Stimulated activated CD8-positive, alpha-beta memory T cell treated with anti-CD3 and anti-CD28 coated beads, Interleukin-7, amount 100 ng/mL, for 1 hour (primary cell): ENCODE data around the gene TAF15.

Source experiments
- DNase-seq, 2 donors: peaks; one replicate each; pipeline ENCODE4 v3.0.0-alpha.2; 2020; ENCODE audit warnings: low read depth in 2 of 2

TAF15 gene

DNA sequence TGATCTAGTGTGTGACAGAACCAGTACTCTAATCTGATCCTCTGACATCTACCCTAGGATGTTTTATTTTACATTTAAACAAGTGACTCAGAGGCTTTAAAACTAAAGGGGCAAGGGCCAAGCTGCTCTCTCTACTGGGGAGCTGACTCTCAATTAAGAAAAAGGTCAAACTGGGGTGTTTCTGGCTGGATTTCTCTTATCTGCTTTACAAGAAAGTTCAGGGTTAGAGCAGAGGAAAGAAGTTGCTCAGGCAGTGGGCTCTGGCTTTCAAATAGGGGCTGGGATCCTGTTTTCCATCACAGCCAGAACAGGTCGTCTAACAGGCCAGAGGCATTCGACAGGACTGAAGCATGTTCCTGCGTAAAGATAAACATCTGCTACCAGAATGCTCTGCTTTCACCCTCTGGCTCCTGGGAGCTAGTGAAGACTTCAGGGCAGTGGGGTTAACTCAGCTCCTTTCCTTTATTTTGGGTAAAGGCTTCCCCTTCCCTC is 22.3 kb upstream of the TAF15 start:
- DNase-seq = no peak

DNA sequence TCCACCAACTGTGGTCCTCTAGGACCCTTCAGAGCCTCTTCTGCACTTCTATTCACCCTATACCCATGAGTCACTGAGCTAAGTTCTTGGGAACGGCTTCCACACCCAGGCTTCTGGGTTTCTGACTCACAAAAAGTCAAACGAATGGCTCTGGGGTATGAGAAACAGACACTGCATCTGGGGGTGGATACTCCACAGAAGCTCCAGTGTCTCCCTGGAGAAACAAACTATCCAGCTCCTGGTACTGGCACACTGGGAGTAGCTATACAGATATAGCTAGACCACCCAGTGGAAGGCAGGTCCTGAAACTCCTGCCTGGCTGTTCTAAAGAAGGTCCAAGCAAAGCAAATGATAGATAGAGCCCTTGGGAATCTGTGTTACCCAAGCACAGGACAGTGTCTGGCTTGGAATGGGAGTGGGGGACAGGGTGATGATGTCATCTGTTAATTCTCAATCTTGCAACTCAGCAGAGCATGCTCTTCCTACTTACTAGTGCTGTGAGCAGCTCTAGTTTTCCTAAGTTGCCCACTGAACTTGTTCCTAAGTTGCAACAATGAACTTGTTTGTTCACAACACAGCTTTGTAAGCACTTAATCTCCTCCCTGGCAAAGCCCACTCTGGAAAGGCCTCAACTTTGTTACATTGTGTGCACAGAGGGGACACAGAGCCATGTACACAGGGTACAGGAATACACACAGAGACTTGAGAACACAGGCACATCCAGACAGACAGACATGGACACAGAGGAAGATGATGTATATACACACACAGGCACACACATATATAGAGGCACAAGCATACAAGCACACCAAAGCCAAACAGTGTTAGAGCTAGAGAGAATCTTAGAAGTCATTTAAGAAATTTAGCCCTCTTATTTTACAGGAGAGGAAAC is 20.6 kb upstream of the TAF15 start:
- DNase-seq = no peak

DNA sequence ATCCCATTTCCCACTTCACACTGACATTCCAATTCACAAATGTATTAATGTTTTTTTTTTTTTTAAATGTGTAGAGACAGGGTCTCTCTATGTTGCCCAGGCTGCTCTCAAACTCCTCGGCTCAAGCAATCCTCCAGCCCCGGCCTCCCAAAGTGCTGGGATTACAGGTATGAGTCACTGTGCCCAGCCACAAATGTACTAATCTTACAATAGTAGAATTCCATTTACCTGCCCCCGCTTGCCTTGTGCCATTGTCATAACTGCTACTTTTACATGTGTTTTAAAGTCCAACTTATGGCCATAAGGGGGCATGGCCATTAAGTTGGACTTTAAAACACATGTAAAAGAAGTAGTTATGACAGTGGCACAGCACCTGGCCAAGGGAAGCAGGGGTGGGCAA is 18.4 kb upstream of the TAF15 start:
- DNase-seq = no peak

DNA sequence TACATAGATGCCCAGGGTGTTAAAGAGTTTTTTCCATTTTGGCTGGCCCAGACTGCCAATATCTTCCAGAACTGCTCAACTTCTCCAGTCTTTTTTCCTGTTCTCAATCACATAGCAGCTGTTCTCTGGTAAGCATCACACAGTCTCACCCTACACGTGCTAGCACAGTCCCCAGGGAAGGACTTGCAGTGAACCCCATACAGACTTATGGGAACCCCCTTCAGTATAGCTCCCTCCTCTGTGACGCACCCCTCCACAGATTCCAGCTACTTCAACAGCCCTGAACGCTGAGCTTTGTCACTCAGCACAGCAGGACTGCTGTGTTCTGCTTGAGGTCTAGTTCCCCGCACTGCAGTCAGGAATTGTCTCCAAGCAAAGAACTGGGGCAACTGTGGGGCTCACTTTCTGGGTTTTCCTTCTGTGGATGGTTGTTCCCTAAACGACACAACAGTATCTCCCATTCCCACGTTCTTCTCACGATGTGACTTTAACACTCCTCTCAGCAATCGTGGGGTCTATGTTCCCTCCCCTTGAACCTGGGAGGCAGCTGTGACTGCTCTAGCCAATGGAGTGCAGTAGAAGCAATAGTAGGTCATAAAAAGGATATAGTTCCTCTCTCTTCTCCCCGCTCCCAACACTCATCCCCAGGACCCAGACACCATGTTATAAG is 17.5 kb upstream of the TAF15 start:
- no peak for DNase-seq

DNA sequence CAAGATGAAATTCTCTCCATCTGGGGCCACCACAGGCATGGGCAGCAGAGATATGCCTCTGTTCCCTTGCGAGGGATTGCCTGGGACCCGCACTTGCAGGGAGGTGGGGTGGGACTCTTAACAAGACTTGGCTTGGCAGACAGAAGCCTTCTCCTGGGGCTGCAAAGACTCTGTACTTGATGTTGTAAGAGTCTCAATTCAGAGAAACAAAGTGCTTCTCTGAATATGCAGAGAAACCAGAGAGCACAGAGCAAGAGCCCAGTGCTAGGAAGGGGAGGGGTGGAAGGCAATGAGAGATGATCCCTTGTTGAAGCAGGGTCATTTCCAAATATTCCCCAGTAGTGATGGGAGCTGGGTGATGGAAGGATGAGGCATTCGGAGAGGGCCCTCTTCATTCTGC is 16.0 kb upstream of the TAF15 start:
- no peak for DNase-seq

DNA sequence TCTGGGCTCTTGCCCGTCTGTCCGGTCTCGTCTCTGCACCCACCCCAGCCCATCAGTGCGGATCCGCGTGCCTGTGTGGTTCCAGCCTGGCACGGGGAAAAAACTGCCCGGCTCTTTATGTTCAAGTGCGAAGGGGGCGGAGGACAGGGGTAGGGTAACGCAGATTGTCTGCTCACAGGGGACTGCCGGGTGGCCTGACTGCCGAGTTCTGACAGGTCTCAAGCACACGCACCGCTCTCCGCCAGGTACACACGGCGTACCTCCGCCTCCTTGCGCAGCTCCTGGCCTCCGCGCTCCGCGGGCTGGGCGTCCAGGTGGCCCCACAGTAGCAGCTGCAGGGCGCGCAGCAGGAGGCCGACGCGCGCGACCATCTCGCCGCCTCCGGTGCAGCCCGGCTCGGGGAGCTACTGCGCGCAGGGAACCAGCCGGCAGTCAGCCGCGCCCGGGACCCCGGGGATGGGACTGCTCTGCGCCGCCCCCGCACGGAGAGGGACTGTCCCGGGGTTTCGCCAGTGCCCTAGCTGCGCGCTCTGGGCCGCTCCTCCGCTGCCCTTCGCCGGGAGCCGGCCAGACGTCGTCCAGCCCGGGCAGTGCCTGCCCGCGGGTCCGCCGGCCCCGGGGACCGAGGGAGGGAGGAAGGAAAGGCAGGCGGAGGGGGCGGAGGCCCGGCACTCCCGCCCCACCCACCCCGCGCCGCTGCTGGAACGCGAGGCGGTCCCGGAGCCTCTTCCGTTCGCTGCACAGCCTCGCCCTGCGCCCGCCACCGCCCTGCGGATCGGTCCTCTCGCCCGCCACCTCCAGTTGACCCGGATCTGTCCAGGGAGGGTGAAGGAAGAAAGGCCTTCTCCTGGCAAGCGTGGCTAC is 14.0 kb upstream of the TAF15 start, which contains the start of gene MMP28:
Gene MMP28 (minus strand): TSS at position 635 of the 864 bp plus-strand sequence. CDS start 264 bp downstream, at position 371.
- no peak for DNase-seq

DNA sequence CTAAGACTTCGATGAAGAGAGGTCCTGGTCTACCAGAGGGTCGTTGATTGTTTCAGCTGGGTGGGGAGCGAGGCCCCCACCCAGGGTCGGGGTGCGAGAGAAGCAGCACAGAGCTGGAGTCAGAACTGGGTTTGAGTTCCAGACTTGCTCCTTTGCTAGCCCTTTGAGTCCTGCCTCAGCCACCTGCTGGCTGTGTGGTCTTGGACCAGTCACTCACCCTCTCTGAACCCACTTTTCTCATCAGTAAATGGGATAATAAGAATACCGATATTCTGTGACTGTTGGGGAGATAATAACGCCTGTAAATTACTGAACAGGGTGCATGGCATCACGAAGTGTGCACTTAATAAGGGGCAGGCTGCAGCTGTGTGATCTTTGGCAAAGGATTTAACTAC is 13.4 kb upstream of the TAF15 start:
- DNase-seq = no peak

DNA sequence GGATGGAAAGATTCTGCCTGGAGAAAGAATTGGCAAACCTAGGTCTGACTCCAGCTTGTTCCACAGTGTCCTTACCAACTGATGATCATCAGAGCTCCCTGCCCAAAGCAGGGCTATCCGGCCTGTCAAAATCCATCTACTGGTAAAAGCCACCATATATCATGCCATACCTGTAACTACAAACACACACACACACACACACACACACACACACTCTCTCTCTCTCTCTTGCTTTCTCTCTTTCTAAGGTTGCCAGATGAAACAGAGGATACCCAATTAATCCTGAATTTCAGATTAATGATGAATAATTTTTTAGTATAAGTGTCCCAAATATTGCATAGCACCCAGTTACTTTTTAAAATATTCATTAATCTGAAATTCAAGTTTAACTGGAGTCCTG is 12.3 kb upstream of the TAF15 start:
- no peak for DNase-seq

DNA sequence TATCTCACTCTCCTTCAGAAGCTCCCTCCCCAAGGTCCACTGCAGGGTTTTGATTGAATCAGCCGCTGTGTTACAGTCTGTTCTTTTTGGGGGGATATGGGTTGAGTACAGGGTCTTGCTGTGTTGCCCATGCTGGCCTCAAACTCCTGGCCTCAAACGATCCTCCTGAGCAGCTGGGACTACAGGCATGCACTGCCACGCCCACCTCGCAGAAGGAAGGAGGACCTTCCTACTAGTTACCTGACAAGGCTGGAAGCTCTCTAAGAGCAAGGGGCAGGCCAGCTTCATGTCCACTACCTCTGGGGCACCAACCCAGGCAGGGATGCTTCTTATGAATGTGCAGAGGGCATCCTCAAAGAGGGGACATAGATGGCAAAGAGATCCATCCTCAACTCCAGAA is 11.9 kb upstream of the TAF15 start:
- no peak for DNase-seq

DNA sequence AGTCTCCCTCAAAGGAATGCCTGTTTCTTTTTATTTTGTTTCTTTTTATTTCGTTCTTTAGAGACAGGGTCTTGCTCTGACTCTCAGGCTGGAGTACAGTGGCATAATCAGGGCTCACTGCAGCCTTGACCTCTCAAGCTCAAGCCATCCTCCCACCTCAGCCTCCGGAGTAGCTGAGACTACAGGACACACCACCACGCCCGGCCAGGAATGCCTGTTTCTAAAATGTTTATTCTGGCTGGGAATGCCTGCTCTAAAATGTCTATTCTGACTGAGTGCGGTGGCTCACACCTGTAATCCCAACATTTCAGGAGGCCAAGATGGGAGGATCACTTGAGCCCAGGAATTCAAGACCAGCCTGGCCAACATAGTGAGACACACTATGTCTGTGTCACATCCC is 11.4 kb upstream of the TAF15 start:
- DNase-seq = no peak

DNA sequence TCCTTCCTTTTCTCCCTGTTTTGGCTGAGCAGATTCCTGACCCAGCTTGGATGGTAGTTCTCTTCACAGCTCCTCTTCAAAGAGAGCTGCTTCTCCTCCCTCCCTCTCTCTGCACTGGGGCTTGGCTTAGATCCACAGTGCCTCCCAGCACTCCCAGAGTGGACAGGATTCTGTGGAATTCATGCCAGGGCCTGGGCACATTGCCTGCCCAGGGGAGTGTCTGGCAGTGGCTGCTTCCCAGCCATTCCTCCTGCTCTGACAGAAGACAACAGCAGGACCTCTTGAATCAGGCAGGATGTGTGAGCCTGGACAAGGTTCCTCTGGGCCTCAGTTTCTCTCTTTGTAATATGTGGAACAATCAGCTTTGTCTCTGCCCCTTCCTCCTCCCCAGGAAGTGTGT is 9.3 kb upstream of the TAF15 start:
- DNase-seq = no peak

DNA sequence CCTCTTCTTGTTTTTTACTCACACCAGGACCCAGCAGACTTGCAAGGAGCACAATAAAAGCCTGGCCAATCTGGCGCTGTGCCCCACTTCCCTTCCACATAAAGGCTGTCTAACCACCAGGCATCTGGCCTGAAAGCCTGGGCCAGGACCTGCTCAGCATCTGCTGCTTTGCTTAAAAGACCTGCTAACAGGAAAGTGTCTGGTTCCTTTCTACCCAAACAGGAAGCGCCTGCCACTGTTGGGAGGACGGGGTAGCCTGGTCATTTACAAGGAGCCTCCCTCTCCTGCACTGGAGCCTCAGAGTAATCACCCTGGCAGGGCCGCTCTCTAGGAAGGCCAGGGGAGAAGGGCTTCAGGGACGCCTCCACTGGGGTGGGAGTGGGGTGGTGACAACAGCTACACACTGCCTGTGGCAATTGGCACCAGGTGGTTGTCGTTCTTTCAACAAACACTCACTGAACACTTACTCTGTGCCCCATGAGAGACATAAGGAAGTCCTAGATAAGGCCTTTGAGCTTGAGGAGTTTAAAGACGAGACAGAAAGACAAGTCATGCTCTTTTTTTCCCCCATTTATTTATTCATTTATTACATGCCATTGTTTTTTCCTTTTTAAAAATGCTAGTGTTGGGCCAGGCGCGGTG is 7.6 kb upstream of the TAF15 start:
- no peak for DNase-seq

DNA sequence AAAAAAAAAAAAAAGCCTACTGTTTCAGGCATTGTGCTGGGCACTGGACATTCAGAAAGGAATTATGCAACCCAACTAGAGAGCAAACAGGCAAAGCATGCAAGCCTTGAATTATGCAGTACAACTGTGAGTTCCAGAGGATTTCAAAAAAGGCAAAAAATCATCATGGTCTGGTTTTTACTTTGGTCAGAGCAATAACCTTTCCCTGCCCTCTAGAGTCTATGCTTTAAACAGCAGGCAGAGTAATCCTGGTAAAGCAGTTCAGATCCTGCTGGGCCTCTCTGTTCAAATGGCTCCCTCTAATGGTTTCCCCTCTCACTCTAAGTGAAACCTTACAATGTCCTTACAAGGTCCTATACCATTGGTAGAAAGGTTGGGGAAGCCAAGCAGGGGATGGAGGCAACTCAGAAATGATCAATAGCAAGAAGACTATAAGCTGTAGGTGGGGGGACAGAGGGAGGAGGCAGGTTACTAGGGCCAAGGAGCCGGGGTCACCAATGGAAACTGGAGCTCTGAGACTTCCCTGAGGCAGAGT is 4.6 kb upstream of the TAF15 start:
- no peak for DNase-seq

DNA sequence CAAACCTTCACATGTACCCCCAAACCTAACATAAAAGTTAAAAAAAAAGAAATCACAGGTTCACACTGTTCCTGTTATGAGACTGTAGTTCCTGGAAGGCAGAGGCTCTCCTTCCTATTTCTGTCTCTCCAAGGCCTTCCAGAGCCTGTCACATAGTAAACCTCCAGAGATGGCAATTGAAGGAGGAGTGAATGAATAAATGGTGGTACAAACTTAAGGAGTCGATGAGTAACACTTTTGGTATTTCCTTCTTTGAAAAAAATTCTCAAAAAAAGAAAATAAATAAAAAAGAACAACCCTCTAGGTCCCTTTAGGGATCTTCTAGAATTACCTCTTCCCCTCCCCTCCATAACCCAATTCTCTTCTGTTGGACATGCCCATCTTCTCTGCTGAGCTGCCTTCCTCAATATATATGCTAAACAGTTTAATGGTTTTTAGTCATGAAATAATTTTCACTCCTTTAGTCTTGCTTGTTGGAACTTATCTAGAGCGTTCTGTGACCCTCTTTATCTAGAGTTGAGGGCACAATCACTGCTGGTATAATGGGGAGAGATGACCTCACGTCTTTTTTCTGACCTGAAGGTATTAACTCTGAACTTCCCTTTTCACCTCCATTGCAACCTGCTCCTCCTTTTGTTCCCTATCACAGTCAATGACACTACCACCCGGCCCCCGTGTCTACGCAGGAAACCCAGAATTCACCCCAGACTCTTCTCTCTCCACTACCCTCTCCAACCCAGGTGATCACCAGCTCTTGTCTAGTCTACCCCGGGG is 1.7 kb upstream of the TAF15 start:
- DNase-seq = no peak

DNA sequence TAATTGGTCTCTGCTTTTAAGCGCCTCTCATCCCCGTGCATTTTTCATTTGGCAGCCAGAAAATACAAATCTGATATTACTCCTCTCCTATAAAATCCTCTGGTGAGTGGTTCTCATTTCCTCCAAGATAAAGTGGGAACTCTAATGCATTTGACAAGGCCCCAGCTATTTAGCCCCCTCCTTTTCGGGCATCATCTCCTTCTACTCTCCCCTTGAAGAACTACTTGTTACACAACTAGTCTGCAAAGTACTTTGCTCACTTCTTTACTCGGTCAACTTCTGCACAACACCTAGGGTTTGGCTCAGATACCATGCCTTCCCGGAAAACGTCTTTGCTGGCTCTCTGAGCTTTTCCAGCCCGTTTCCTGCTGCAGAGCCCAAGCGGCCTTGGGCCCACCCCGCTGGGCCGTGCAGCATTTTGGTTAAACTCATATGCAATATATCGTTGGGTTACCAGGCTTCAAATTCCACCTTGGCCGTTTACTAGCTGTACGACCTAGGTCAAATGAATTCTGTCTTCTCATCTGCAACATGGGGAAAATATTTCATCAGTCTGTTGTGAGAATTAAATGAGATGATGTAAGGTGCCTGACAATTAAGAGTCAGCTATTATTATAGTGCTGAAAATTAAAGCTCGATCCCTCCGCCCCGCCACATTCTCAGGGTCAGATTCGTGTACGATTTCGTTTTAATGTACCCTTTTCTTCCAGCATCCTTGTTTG is 883 bp upstream of the TAF15 start:
- DNase-seq = no peak

DNA sequence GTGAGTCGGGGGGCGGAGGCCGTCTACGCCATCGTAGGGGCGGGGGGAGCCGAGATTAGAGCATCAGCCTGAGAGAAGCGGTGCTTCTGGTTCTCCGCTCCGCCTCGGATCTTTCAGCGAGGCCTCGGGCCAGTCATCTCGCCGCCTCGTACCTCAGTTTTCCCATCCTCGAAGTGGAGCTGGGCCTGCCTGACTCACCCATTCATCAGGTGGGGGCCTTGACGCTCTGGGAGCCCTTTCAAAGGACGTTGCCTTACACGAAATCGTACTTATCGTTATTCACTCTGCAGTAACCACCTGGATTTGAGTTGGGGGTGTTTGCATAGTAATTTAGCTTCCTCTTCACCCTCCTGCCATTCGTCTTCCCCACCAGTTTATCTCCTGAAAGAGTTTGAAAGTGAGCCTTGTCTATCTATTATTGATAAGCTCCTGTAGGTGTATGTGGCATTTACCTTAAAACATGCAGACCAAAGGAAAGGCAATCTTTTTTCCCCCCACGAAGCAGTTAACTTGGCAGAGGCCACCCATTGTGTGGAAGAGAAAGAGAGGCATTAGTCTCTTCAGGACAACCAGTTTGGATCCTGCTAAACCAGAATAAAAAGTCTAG is 674 bp downstream of the TAF15 start:
- no peak for DNase-seq

DNA sequence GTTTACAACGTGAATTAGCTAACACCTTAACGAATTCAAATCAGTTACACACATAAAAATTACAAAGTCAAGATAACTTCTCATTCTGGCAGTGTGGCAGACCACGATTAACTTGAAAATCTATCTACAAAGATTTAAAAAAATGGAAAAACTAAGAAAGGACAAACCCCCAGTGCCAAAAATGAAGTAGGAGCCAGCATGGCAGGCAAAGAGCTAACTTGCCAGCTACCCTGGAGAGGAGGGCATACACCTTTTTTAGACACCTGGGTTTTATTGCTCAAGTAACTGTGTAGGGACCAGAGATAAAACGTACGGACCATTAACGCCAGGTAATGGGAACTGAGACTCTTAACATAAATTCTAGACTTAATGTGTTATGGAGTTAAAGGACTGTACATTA is 2.5 kb downstream of the TAF15 start:
- DNase-seq = no peak

DNA sequence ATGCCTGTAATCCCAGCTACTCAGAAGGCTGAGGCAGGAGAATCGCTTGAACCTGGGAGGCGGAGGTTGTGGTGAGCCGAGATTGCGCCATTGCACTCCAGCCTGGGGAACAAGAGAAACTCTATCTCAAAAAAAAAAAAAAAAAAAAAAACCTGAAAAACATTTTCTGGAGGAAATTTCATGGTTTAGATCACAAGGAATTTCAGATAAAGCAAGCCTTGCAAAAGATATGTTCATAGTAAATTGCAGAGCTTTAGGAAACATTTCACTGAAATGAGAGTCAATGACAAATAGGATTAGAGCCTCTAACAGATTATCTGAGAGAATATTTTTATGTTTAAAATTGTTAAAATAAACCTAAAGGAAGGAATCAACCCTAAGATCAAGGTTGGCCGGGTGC is 3.2 kb downstream of the TAF15 start:
- no peak for DNase-seq

DNA sequence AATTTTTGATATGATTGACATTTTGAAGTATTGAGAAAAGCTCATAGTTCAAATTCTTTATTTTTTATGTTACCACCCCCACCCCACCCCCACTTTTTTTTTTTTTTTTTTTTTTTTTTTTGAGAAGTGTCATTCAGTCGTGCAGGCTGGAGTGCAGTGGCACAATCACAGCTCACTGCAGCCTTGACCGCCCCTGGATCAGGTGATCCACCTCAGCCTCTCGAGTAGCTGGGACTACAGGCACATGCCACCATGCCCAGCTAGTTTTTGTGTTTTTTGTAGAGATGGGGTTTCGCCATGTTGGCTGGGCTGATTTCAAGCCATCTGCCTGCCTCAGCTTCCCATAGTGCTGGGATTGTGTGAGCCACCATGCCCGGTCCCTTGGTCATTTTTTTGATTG is 7.4 kb downstream of the TAF15 start:
- no peak for DNase-seq

DNA sequence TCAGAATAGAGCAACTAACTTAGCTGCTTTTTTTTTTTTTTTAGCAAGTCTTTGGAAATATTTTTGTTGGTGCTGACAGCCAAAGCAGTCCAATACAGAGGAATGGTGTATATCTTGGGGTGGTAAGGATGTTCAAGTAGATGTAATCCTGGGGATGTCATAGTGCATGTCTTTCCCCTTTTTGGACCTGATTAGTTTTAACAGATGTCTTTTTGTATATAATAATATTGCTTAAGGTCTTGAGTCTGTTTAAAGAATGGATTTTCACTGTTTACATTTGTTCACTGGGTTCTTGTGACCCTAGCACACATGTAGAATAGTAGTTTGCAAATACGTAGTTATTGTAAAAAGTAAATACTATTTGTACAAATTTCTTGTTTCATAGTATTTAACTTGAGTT is 7.9 kb downstream of the TAF15 start:
- no peak for DNase-seq
